ENCODE results near the gene FGG.
"Not testable (repeated sequence)": the region's sequence is repeated elsewhere in the genome, so short reads cannot be mapped to it uniquely, and the experiment has no call there.

Gene FGG

DNA sequence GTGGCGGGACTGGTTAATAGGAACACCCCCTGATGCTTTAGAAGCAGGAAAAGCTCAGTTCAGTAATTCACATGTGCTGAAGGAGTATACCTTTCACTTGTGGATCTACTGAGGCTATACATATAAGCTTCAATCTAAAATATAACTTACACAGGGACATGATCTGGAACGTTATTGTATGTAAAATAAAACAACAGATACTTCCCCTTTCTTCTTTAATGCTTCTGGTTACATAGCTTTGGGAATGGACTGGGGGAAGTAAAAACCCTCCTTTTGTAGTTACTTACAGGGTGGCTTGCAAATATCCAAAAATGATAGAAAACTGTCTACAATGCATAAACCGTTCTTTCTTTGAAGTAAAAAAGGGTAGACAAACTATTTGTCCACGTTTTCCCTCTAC, 1.9 kb downstream of the FGG start:
- no peak for DNase-seq

DNA sequence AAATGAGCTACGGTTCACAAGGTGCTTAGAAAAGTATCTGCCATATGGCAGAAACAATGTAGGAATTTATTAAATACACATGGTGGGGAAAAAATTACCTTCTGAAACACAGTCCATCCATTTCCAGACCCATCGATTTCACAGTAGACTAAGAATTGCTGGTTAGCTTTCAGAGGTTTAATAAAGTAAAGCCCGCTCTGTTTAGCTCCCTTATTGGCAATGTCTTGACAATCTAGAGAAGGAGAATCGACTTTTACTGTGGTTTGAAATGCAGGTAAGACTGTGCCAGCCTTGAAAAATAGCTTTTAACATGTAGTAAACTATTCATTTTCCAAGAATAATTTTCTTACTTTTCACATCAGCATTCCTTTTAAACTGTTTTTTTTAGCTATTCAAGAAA, 2.9 kb downstream of the FGG start:
- no peak for DNase-seq

DNA sequence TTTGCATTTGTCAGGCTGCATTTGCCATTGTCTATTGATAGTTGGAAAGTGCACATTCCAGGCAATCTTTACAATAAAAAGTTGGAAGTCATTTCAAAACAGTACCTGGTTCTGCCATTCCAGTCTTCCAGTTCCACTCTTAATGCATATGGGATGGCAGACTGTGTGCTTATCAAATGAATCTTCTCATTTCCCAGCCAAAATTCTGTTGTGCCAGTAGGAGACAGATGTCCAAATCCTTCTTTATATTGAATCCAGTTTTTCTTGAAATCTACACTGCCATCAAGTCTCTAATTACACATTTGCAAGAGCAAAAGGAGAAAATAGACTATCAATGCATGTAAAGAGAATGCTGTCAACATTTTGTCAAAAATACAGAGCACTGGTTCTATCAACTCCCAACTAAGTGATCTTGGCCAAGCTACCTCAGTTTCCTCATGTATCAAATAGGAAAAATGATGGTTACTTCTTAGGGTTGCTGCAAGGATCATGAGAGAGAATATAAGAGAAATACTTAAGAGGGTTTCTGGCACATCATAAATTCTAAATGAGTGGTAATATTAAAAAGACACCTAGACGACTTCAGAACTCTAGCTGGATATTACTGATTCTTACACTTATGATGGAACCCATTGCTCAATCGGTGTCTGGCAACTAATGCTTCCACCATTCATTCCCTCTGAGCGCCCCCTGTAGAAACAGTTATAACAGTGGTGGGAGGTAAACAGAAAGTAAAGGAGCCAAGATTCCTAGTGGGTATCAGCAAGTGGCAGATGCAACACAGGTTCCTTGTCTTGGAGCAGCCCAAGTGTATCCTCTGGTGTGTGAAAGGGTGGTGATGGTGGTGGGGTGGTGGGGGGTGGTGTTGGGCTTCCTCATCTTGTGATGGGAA, 3.8 kb downstream of the FGG start:
- DNase-seq, result no peak

DNA sequence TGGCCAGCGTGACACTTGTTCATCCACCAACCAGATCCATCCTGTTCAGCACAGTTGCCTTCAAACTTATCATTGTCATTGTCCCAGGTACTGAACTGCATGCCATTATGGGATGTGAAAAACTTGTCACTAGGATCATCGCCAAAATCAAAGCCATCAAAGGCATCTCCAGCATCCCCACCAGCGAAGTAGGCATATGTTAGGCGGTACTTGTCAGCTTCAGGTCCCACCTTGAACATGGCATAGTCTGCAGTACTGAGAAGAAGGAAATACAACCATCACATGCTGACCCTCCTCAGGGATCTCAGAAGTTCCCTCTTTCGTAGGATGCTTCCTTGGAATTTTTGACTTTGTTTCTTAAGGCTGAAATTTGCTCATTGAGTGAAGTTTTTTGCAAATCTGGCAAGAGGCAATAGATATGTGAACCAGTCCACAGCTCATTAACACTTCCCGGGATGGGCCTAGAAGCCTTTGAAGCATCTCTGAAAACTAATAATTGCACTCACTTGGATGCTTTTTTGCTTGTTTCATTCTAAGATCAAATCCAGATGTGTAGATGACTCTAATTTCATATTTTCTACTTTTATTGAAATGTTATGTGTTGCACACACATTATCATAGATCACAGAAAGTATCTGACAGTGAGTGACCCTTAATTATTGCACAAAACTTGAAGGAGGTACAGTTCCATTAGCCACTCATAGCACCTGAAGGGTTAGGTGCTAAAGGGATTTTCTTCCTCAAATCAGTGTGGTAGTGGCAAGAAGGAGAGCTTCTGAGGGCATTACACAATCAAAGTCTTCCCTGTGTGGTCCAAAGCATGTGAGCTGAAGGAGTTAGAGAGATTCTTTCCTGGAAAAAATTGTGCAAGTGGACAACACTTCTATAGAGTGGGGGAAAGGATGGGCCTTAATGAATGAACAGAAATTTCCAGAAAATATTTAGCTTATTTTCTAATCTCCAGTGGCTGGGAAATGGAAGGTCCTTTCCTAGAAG, 5.4 kb downstream of the FGG start:
- no peak for DNase-seq

DNA sequence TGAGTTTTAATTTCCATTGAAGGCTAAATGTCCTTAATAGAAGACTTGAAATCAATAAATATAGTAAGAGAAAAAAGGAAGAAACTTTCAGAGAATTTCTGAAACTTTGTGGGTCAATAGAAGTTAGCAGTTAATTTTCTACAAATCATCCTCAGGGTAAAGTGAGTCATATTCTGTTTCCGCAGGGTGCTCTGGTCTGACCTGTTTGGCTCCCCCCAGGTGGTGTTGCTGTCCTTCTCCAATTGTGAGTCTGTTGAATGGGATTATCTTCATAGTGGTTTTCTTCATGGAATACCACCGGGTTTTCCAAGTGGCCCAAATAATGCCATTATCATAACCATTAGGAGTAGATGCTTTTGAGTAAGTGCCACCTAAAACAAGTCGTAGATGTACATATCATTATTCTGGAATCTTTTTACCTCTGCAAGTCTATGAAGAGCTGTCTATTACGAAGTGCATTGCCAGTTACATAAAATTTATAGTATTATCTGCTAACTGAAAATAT, 7.7 kb downstream of the FGG start:
- no peak for DNase-seq

DNA sequence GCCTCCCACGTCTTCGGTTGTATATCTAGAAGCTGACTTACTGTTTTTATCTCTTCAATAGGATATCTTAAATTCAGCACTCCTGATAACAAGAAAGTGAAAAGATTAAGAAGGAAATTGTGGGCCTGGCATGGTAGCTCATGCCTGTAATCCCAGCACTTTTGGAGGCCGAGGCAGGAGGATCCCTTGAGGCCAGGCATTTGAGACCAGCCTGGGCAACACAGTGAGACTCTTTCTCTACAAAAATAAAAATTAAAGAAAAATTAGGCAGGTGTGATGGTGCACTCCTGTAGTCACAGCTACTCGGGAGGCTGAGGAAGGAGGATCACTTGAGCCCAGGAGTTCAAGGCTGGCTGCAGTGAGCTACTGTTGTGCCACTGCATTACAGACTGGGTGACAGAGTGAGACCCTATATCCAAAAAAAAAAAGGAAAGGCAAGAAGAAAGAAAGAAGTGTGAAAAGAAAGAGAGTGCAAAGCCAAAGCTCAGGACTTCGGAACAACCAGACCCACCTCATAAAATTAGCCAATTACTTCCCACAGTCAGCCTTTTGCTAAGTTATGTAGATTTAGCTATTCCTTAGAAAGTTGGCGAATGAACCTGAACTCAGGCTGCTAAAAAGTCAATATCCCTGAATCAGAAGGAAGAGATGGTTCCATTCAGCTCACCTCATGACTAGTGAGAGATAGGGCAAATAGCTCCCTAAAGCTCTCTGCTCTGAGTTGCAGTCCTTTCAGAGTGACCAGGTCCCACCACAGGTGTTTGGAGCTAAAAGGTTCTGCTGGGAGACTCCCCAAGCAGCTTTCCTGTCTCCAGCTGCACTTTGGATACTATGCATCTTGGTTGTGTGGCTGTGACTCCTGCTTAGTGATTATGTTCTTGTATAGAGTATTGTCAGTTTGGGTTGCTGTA, 9.2 kb downstream of the FGG start:
- no peak for DNase-seq

DNA sequence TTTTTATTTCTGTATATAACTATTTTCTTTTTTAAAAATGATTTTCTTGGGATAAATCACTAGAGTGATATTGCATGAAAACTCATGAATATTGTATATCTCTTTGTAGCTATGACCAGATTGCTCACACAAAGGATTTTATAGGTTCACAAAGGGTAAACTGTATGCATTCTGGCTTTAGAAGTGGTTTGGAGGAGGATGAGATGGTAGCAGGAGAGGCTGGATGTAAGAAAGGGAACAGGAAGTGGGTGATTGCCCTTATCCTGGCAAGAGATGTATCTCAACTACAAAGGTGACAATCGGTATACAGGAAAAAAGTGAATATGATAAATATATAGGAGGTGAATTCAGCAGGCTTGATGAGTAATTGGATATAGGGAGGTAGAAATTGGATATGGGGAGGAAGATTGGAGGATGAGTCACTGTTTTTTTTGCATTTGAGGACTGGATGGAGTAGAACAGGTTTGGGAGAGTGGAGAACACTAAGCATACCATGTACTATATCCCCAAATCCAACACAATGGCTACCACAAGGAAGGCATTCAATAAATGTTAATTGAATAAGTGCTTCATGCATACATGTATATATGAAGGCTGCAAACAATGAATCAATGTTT, 9.9 kb downstream of the FGG start:
- DNase-seq, result no peak

DNA sequence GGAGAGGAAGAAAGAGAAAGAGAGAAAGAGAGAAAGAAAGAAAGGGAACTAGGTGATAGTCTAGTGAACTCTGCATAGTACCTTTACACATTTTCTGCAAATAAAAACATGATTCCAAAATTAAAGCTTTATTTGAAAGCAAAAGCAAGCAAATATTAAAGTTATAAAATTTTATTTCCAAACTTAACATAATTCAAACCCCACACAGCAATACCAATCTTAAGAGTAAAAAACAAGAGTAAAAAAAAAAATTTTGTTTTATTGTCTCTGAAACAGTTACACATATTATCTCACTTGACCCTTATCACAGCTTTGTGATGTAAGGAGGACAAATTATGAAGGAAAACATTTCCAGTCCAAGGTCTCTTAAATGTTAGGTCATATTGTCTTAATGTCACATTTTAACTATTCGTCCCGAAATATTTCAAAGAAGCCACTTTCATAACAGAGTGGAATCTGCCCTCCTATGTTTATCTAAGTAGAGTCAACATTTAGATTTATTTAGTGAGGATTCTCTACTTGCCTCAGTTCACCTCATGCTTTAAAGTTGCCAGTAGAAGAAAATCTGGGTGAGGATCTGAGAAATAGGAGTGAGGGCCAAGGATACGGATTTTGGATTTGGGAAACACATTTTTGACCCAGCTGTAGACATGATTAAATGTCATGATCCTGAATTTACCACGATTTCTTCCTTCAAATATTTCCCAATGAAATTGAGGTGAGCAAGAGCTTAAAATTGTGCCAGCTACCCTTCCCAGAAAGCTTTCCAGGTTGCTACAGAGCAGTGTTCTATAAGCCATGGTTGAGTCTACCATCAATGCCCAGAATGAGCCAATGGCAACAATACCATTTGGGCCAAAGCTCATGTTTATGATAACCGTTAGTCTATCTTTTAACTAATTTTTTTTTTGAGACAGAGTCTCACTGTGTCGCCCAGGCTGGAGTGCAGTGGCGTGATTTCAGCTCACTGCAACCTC, 14.4 kb downstream of the FGG start:
- DNase-seq, result no peak

DNA sequence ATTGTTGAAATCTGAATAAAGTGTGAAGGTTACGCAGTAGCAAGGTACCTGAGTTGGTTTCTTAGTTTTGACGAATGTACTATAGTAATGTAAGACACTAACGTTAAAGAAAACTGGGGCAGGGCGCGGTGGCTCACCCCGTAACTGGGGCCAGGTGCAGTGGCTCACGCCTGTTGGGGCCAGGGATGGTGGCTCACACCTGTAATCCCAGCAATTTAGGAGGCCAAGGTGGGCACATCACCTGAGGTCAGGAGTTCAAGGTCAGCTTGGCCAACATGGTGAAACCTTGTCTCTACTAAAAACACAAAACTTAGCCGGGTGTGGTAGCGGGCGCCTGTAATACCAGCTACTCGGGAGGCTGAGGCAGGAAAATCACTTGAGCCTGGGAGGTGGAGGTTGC, 15.2 kb downstream of the FGG start:
- DNase-seq, result not testable (repeated sequence)

DNA sequence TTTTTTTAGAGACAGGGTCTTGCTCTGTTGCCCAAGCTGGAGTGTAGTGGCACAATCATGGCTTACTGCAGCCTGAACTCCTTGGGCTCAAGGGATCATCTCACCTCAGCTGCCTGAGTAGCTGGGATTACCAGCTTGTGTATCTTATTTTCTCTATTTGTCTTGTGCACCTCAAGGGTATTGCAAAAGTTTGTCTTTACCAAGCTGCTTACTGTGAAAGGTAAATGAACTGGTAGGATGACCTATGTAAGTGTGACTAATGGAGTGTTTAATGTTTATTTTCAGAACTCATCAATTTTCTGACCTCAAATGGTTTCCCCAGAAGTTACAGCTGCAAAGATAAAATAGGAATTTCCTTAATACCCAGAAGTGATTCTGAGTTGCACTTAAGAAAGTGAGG, 16.6 kb downstream of the FGG start:
- no peak for DNase-seq

DNA sequence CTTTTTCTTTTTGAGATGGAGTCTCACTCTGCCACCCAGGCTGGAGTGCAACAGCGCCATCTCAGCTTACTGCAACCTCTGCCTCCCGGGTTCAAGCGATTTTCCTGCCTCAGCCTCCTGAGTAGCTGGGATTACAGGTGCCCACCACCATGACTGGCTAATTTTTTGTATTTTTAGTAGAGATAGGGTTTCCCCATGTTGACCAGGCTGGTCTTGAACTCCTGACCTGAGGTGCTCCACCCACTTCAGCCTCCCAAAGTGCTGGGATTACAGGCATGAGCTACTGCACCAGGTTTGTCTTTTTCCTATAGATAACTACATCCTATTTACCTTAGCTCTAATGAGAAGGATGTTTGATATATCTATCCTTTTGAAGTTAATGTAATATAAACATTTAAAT, 18.1 kb downstream of the FGG start:
- DNase-seq, result not testable (repeated sequence)

DNA sequence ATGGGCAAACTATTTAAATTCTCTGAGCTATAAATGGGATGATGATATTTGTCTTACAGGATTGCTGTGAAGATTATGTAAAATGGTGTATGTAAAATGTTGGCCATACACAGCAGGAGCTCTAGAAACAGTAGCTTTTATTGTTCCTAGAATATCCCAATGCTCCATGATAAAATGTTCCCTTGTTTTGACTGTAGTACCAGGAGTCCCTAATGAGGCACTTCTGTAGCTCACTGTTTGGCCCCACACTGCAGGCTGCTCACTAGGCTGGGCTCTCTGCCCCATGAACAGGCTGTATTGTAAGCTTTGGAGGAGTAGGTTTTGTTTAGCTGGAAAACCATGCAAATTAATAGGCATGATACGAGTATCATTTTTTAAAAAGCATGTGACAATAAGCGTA, 18.6 kb downstream of the FGG start:
- DNase-seq, result no peak

DNA sequence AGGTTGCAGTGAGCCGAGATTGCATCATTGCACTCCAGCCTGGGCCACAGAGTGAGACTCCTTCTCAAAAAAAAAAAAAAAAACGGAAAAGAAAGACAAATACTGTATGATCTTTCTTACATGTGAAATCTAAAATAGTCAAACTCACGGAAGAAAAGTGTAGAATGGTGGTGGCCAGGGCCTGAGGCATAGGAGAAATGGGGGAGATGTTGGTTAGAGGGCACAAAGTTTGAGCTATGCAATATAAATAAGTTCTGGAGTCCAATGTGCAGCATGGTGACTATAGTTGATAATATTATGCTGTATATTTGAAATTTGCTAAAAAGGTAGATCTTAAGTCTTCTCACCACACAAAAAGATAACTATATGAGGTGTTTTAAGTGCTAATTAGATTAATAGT, 20.6 kb downstream of the FGG start:
- DNase-seq, result no peak

DNA sequence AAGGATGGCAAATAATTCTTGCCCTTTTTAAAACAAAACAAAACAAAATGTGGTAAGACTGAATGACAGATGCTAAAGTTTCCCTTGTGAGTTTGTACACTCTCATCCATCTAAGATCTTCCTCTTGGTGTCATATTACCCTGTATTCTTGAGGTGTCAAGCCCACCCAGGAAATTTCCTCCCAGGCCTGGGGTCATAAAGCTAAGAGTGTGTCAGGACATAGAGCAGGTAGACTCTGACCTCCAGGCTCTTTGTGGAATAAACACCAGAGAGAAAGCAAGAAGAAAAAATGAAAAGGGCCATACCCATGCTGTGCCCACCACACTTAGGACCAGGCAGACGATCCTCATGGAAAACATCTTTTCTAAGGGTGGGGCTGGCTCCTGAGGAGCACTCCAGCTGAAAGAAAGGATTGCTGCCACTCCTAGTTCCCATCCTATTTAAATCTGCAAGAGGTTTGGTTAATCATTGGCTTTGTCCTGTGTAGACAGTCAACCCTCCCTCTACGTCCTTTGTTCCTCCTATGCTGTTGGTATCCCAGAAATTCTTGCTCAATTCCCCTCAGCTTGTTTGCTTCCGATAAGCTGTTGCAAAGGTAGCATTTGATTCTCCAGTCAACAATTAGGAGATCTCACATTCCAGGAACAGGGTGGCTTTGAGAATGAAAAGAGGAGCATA, 22.0 kb downstream of the FGG start, which contains the start of gene FGA:
FGA (minus strand) TSS at position 414 of the 678 bp plus-strand sequence; CDS start at position 359, 55 bp downstream.
- DNase-seq, result no peak

DNA sequence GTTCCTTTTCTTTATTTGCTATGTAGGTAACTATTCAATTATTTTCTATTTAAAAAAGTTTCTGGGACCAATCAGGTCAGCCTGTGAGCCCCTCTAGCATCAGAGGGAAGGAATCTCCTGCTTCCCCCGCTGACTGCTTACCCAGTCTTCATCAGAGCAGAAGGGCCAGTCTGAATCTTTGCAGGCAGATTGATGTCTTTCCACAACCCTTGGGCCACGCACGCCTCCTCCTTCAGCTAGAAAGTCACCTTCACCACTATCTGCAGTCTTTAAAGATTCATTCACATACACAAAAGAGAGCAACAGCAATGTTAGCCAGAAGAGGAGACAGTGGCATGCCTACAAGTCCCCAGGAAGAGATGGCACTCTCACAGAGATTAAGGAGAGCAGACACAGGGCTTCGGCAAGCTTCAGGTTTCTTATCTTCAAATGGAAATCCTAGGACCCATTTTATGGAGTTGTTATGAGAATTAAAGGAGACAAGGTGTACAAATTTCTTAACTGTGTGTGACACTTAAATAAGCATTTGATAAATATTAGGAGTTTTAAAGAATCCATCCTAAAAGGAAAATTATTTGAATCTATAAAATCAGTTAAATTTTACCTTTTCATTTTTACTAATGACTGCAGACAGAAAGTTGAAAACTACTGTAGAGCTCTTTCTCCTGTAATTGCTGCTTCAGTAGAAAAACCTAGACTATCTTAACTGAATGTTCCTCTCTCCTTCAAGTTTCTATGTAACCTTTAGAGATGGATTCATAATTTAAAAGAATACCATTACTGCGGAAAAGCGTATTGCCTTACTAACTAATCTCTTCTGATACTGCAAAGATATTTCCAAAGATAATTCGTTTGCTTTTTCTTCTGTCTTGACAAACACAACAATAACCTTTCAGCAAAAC, 22.9 kb downstream of the FGG start:
- no peak for DNase-seq

DNA sequence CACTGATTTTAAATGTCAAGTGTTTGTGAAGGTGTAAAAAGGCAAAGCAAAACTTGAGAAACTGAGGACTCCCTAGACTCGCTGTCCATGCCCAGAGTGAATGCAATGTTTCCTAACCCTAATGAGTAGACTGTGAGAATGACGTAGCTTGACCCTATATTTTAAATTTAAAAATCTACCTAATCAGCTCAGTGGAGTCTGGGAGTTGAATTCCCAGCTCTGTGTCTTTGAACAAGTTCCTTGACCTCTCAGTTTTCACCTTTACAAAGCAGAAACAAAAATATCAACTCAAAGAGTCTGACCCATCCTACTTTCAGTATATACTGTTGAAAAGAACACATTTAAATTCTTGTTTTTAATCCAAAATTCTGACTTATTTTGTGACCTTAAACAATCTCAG, 24.3 kb downstream of the FGG start:
- no peak for DNase-seq

DNA sequence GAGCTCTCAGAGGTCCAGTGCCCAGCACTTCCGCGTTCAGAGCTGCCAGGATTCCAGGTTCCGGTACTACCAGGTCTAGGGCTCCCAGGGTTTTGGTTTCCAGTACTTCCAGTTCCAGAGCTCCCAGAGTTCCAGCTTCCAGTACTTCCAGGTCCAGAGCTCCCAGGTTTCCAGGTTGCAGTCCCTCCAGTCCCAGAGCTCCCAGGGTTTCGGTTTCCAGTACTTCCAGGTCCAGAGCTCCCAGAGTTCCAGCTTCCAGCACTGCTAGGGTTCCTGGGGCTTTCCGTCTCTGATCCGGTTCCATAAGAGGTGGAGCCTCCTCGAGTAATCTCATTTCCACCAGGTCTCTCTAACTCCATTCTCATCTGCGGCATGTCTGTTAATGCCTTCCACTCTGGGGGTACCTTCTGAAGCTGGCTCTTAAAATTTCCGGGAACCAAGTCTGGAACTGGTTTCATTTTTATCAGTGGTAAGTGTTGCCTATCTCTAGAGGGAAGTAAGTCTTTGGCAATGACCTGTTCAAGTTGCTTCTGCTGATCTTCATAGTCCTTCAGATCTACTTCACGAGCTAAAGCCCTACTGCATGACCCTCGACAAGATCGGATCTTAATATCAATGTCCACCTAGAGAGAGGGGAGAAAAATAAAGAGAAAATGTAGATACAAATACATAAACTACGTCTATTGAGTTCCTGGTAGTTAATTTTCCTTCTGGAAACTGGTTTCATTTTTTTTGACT, 26.0 kb downstream of the FGG start:
- DNase-seq, result no peak

DNA sequence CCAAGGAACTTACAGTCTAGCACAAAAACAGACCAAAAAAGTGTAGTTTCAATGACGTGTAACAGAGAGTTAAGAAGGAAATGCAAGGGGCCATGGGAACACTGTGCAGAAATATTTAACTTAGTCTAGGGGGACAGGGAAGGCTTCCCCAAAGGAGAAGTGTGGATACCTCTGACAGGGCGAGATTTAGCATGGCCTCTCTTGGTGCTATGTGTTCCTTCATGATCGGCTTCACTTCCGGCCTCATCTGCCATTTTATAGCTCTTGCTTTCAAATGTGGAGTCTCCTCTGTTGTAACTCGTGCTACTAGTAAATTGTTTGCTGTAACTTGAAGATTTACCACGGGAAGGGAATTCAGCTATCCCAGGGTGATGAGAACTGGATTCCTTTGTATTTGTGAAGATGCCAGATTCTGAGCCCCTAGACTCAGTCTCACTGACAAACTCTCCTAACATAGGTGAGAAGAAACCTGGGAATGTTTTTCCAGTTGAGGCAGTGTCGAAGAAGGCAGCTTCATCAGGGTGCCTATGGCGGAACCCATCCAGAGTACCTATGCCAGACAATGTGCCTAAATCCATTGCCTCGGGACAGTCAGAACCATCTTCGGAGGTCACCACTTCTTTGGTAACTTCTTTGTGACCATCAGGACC, 27.0 kb downstream of the FGG start:
- DNase-seq, result no peak

Measured in AML-193 (cell line).